Fibroblast of lung (primary cell): ENCODE results near the gene RAI1.

ENCODE experiments used
- CTCF ChIP-seq, 2 donors: IDR thresholded peaks in 1 of 2; conservative IDR thresholded peaks in 1 of 2; 1 replicate in 1 of 2; 2 replicates in 1 of 2; pipeline ENCODE4 v1.5.1; 2011 to 2012; ENCODE audit warnings: low read length in 2 of 2, control low read depth in 1 of 2, inconsistent platforms in 1 of 2, low read depth in 1 of 2, mild to moderate bottlenecking in 1 of 2
- EZH2 ChIP-seq: IDR thresholded peaks from 2 replicates; pipeline ENCODE4 v1.5.1; 2012; ENCODE audit warnings: low read length, control low read depth, mild to moderate bottlenecking; ENCODE audit errors: missing control alignments

GRCh38 chr17:17859909-17860765 is 178.9 kb downstream of the RAI1 start:
- TF ChIP-seq CTCF (conservative IDR thresholded peaks at IDR 0.05 in 1 of 2, IDR thresholded peaks at IDR 0.05 in 1 of 2; ENCODE audit: low read depth in 1 of 2, low read length in 2 of 2) (peak; percentile 95 to 98), EZH2 (no peak)
